Endothelial cell of umbilical vein (primary cell): ENCODE measurements around the gene SS18L1. TPM values are rescaled to one million over a fixed set of nuclear protein-coding genes. Genes with fewer than 3 reads are reported as not detected.

ENCODE experiments used
- BruUV-seq: library from RNA; stranded (reverse); fragments of 400-500 nt; replicated peaks from 2 replicates; lab custom pipeline; 2021; lab: Mats Ljungman, UMichigan
- CTCF ChIA-PET: fragments of 300-600, 350-600 bp; sonication (Branson Sonifier 250); formaldehyde crosslinking; loops from one replicate; lab custom pipeline; 2021; ENCODE audit warnings: antibody characterized with exemption, inconsistent platforms; lab: Charles Lee
- POLR2A ChIA-PET: fragments of 300-600, 350-600 bp; sonication (Branson Sonifier 250); formaldehyde crosslinking; loops from one replicate; lab custom pipeline; 2021; ENCODE audit warnings: antibody characterized with exemption, inconsistent platforms; lab: Charles Lee
- DNase-seq: peaks from one replicate; pipeline ENCODE4 v3.0.0-alpha.2; 2011; ENCODE audit warnings: low read depth, low spot score
- FAIRE-seq: peaks from 2 replicates; lab custom pipeline; 2011; peaks lifted over from hg19 to GRCh38; lab: Jason Lieb, UNC
- H2AFZ ChIP-seq: 2 replicates; pipeline ENCODE4 v1.6.0; 2012; ENCODE audit warnings: low read depth, low read length, control low read depth, inconsistent platforms
- H3K27ac ChIP-seq: 2 replicates; pipeline ENCODE4 v1.5.1; 2011; ENCODE audit warnings: low read depth, mild to moderate bottlenecking, control low read depth, low read length, moderate library complexity; ENCODE audit not compliant: insufficient read depth
- H3K27me3 ChIP-seq, 2 experiments: 2 replicates each; pipeline versions ENCODE4 v1.6.0 to v1.6.1; 2011; ENCODE audit warnings: low read length in 2 of 2, mixed read lengths in 1 of 2; ENCODE audit not compliant: control insufficient read depth in 2 of 2, insufficient read depth in 2 of 2
- H3K36me3 ChIP-seq, 2 experiments: 2 replicates in 1 of 2; 3 replicates in 1 of 2; pipeline ENCODE4 v1.5.1; 2011; ENCODE audit warnings: low read length in 2 of 2, mild to moderate bottlenecking in 1 of 2, moderate library complexity in 1 of 2; ENCODE audit not compliant: control insufficient read depth in 2 of 2, insufficient read depth in 2 of 2; ENCODE audit errors: extremely low read depth in 1 of 2
- H3K4me1 ChIP-seq: 3 replicates; pipeline ENCODE4 v1.5.1; 2011; ENCODE audit warnings: mild to moderate bottlenecking, low read length; ENCODE audit not compliant: control insufficient read depth, insufficient read depth; ENCODE audit errors: extremely low read depth
- H3K4me2 ChIP-seq: 2 replicates; pipeline ENCODE4 v1.6.1; 2011; ENCODE audit warnings: low read length, control low read depth, mixed read lengths; ENCODE audit not compliant: insufficient read depth
- H3K4me3 ChIP-seq, 3 experiments: fragments of 200-600 bp in 1 of 3; sonication (generic), shearing (Covaris generic) in 1 of 3; replicated peaks in 1 of 3; 2 replicates each; pipeline ENCODE4 v1.5.1; 2011 to 2016; ENCODE audit warnings: control low read depth in 3 of 3, low read length in 3 of 3, mild to moderate bottlenecking in 2 of 3, inconsistent platforms in 1 of 3, low read depth in 1 of 3, moderate library complexity in 1 of 3; ENCODE audit not compliant: insufficient read depth in 1 of 3
- H3K79me2 ChIP-seq: 2 replicates; pipeline ENCODE4 v1.6.0; 2012; ENCODE audit warnings: low read length, inconsistent platforms; ENCODE audit not compliant: control insufficient read depth, insufficient read depth
- H3K9ac ChIP-seq: replicated peaks from 2 replicates; pipeline ENCODE3; 2011; ENCODE audit warnings: low read length, control low read depth; ENCODE audit not compliant: insufficient read depth; ENCODE audit errors: extremely low read depth
- H3K9me1 ChIP-seq: replicated peaks from 3 replicates; pipeline ENCODE4 v1.6.0; 2011; ENCODE audit warnings: mild to moderate bottlenecking, low read length; ENCODE audit not compliant: control insufficient read depth, insufficient read depth; ENCODE audit errors: extremely low read depth
- H3K9me3 ChIP-seq: replicated peaks from 2 replicates; pipeline ENCODE4 v1.5.1; 2012; ENCODE audit warnings: low read length, inconsistent platforms; ENCODE audit not compliant: control insufficient read depth, insufficient read depth
- H4K20me1 ChIP-seq: replicated peaks from 2 replicates; pipeline ENCODE3; 2011; ENCODE audit warnings: mild to moderate bottlenecking, low read length; ENCODE audit not compliant: control insufficient read depth, insufficient read depth; ENCODE audit errors: extremely low read depth
- CTCF ChIP-seq, 2 donors: IDR thresholded peaks; 1 replicate in 1 of 2; 2 replicates in 1 of 2; pipeline ENCODE4 v1.5.1; 2011; ENCODE audit warnings: low read length in 2 of 2, mild to moderate bottlenecking in 2 of 2, moderate library complexity in 2 of 2, control low read depth in 1 of 2, inconsistent platforms in 1 of 2, low read depth in 1 of 2; ENCODE audit not compliant: insufficient read depth in 1 of 2; ENCODE audit errors: extremely low read depth in 1 of 2
- EZH2 ChIP-seq: IDR thresholded peaks from 2 replicates; pipeline ENCODE4 v1.6.1; 2012; ENCODE audit warnings: borderline replicate concordance, low read depth, mild to moderate bottlenecking, moderate library complexity, low read length, inconsistent platforms; ENCODE audit not compliant: severe bottlenecking
- FOS ChIP-seq: IDR thresholded peaks from 2 replicates; pipeline ENCODE4 v1.6.1; 2011; ENCODE audit warnings: mild to moderate bottlenecking, low read length, moderate library complexity, borderline replicate concordance; ENCODE audit not compliant: insufficient read depth
- JUN ChIP-seq: IDR thresholded peaks from 2 replicates; pipeline ENCODE4 v1.6.1; 2011; ENCODE audit warnings: borderline replicate concordance, low read depth; ENCODE audit not compliant: insufficient read length, insufficient read depth
- MAX ChIP-seq: IDR thresholded peaks from 2 replicates; pipeline ENCODE4 v1.6.1; 2011; ENCODE audit not compliant: insufficient read depth, insufficient read length
- MYC ChIP-seq: IDR thresholded peaks from one replicate; pipeline ENCODE4 v1.6.1; 2011; ENCODE audit warnings: mild to moderate bottlenecking, low read depth, low read length
- POLR2A ChIP-seq: IDR thresholded peaks from 2 replicates; pipeline ENCODE4 v1.6.1; 2012; ENCODE audit warnings: low read depth, mild to moderate bottlenecking, control low read depth, low read length
- POLR2AphosphoS5 ChIP-seq: IDR thresholded peaks from 2 replicates; pipeline ENCODE4 v1.6.1; 2012; ENCODE audit warnings: low read depth, mild to moderate bottlenecking, control low read depth, low read length, moderate library complexity; ENCODE audit not compliant: insufficient read depth
- dilution Hi-C: fragments of 300-500 bp; cut with MboI; formaldehyde crosslinking; loops from one replicate; pipeline ENCODE4 v1.15.0; 2019; ENCODE audit warnings: low sequenced_read_pairs; ENCODE audit not compliant: extremely low pct_ligation_motif_present
- intact Hi-C: fragments of 100-400 bp; cut with micrococcal nuclease; formaldehyde crosslinking; loops from one replicate; pipeline ENCODE4 v1.10.0; 2022
- polyA plus RNA-seq, 4 experiments: library from polyadenylated mRNA; depleted of rRNA in 3 of 4; stranded (reverse) in 3 of 4; unstranded in 1 of 4; fragments of >200 nt; gene quantifications; 2 replicates each; pipeline versions ENCODE4 v1.2.1 to v1.2.3, GENCODE V29; 2011 to 2012; ENCODE audit warnings: missing spikeins in 1 of 4
- total RNA-seq: library from RNA; stranded (reverse); gene quantifications from 2 replicates; pipeline ENCODE4 v1.2.3, GENCODE V29; 2021

Gene SS18L1
- total and polyA plus RNA-seq, 2 donors (not counting 3 experiments of a cell fraction or from before 2014, with no cell fraction given), result 15.4 to 21.7 TPM

- Histone ChIP-seq H3K9me1 (no peaks in the 10 kb centered on the region), H3K9me3 (peaks cover 8% of the 10 kb centered on the region), H3K4me3 (no peak overlapping the region), H3K36me3 (no peaks in the 10 kb centered on the region), H4K20me1 (no peaks in the 10 kb centered on the region), H3K79me2 (no peaks in the 10 kb centered on the region), H3K9ac (no peak overlapping the region), H3K4me1 (no peaks in the 10 kb centered on the region), H3K27ac (no peak overlapping the region), H2AFZ (no peak overlapping the region), H3K27me3 (peaks cover 1 to 6% of the 10 kb centered on the region in 2 experiments), H3K4me2 (no peak overlapping the region)
- no peak for FAIRE-seq
- BruUV-seq, result no TSS peak
- dilution Hi-C loops, result no loop called here
- ChIA-PET POLR2A (interaction anchor here (0.6 kb wide), 1 partner anchor 93 kb away, joined by 13 read pairs; no protein-coding TSS in a partner anchor), CTCF (no interaction called here)
- intact Hi-C loops, result no loop called here
- DNase-seq, result no peak
- no peak for TF ChIP-seq EZH2
- TF ChIP-seq FOS, result no peak
- TF ChIP-seq POLR2AphosphoS5, result no peak
- no peak for TF ChIP-seq MYC
- TF ChIP-seq MAX, result no peak
- TF ChIP-seq POLR2A, result no peak
- TF ChIP-seq CTCF (IDR thresholded peaks at IDR 0.05; ENCODE audit: extremely low read depth in 1 of 2, insufficient read depth in 1 of 2, low read depth in 1 of 2, low read length in 2 of 2), result no peak
- no peak for TF ChIP-seq JUN
Observed at GRCh38 chr20:62112368-62112767, 31.2 kb upstream of the SS18L1 start.
